Activated CD4-positive, alpha-beta T cell treated with anti-CD3 and anti-CD28 coated beads for 36 hours (primary cell): ENCODE results near the gene ZNF124. TPM values are rescaled to one million over a fixed set of nuclear protein-coding genes. Genes with fewer than 3 reads are reported as not detected.
A peak's percentile ranks its signal among the peaks of the same experiment; 100 is the strongest.

Experiments used
- ATAC-seq: fragments of 200-7000 bp; cut with Tn5 transposase; one replicate; pipeline ENCODE4 v1.10.0; 2021; ENCODE audit warnings: mild to moderate bottlenecking, moderate library complexity
- CTCF ChIA-PET: fragments of 350-600 bp; sonication (Branson Sonifier 250); formaldehyde crosslinking; loops from one replicate; lab custom pipeline; 2021; ENCODE audit warnings: antibody characterized with exemption; lab: Charles Lee
- POLR2A ChIA-PET: fragments of 350-600 bp; sonication (Branson Sonifier 250); formaldehyde crosslinking; loops from one replicate; lab custom pipeline; 2021; ENCODE audit warnings: antibody characterized with exemption, inconsistent platforms; lab: Charles Lee
- DNase-seq: peaks from one replicate; pipeline ENCODE4 v3.0.0-alpha.2; 2020
- H3K27ac Mint-ChIP-seq: one replicate; pipeline ENCODE4 v1.8.0; 2021; ENCODE audit warnings: mixed read lengths
- H3K27me3 Mint-ChIP-seq: one replicate; pipeline ENCODE4 v1.8.0; 2021; ENCODE audit warnings: mixed read lengths
- H3K36me3 Mint-ChIP-seq: one replicate; pipeline ENCODE4 v1.8.0; 2021; ENCODE audit warnings: low read depth, mixed read lengths
- H3K4me1 Mint-ChIP-seq: one replicate; pipeline ENCODE4 v1.8.0; 2021; ENCODE audit warnings: mixed read lengths
- H3K4me3 Mint-ChIP-seq: one replicate; pipeline ENCODE4 v1.8.0; 2021; ENCODE audit warnings: mild to moderate bottlenecking, moderate library complexity, mixed read lengths
- H3K9me3 Mint-ChIP-seq: one replicate; pipeline ENCODE4 v1.8.0; 2021; ENCODE audit warnings: low read depth, mixed read lengths
- intact Hi-C, 2 experiments: fragments of 100-400 bp; cut with DNase I in 1 of 2; cut with micrococcal nuclease in 1 of 2; formaldehyde crosslinking; loops; one replicate each; pipeline versions ENCODE4 v1.14.2 to v1.15.1; 2022 to 2024; cut with DNase I, micrococcal nuclease
- microRNA-seq: library from miRNA; unstranded; fragments of <30 nt; microRNA quantifications from one replicate; pipeline ENCODE4 v1.2.0, GENCODE V29; 2021; ENCODE audit warnings: borderline replicate concordance
- total RNA-seq, 2 experiments: library from RNA; stranded (reverse); gene quantifications; one replicate each; pipeline ENCODE4 v1.2.3, GENCODE V29; 2021

ZNF124 gene
- total RNA-seq, 2 experiments from 2014 or later = 13.1 to 17.1 TPM

GRCh38 chr1:247113094-247113497 is 58.7 kb downstream of the ZNF124 start:
- peaks cover 9% of the 10 kb centered on the region for H3K4me1 Mint-ChIP-seq
- no peaks in the 10 kb centered on the region for H3K36me3 Mint-ChIP-seq
- no peaks in the 10 kb centered on the region for H3K9me3 Mint-ChIP-seq
- DNase-seq (no peak), ATAC-seq (no peak)
- intact Hi-C loops = no loop called here
- no peak overlapping the region for H3K4me3 Mint-ChIP-seq
- POLR2A ChIA-PET = no interaction called here
- H3K27ac Mint-ChIP-seq = no peak overlapping the region
- peaks cover 26% of the 10 kb centered on the region for H3K27me3 Mint-ChIP-seq
- CTCF ChIA-PET = no interaction called here

GRCh38 chr1:247112479-247112781 is 59.4 kb downstream of the ZNF124 start:
- no peak for DNase-seq
- no peaks in the 10 kb centered on the region for H3K9me3 Mint-ChIP-seq
- ChIA-PET CTCF (no interaction called here), POLR2A (no interaction called here)
- H3K4me3 Mint-ChIP-seq = no peak overlapping the region
- no peaks in the 10 kb centered on the region for H3K36me3 Mint-ChIP-seq
- H3K4me1 Mint-ChIP-seq = peaks cover 9% of the 10 kb centered on the region
- intact Hi-C loops = no loop called here
- ATAC-seq = no peak
- H3K27ac Mint-ChIP-seq = no peak overlapping the region
- peaks cover 28% of the 10 kb centered on the region for H3K27me3 Mint-ChIP-seq

- H3K27ac Mint-ChIP-seq = no peak overlapping the region
- no peak overlapping the region for H3K4me3 Mint-ChIP-seq
- DNase-seq (no peak), ATAC-seq (peak; percentile 17)
- no peaks in the 10 kb centered on the region for H3K9me3 Mint-ChIP-seq
- peaks cover 31% of the 10 kb centered on the region for H3K27me3 Mint-ChIP-seq
- ChIA-PET POLR2A (no interaction called here), CTCF (interaction anchor here (0.7 kb wide), 1 partner anchor 357 kb away, joined by 3 read pairs; no protein-coding TSS in a partner anchor)
- H3K36me3 Mint-ChIP-seq = no peaks in the 10 kb centered on the region
- H3K4me1 Mint-ChIP-seq = peaks cover 9% of the 10 kb centered on the region
- intact Hi-C loops = no loop called here
Observed at GRCh38 chr1:247111700-247112478, 59.9 kb downstream of the ZNF124 start.

- Mint-ChIP-seq H3K4me1 (peaks cover 9% of the 10 kb centered on the region), H3K27me3 (peaks cover 31% of the 10 kb centered on the region), H3K9me3 (no peaks in the 10 kb centered on the region), H3K36me3 (no peaks in the 10 kb centered on the region), H3K4me3 (peak overlapping the region; percentile 61), H3K27ac (no peak overlapping the region)
- ChIA-PET POLR2A (interaction anchor here (0.6 kb wide), 1 partner anchor 35 kb away, joined by 5 read pairs; no protein-coding TSS in a partner anchor), CTCF (interaction anchor here (0.7 kb wide), 1 partner anchor 357 kb away, joined by 3 read pairs; no protein-coding TSS in a partner anchor)
- ATAC-seq (peak; percentile 30), DNase-seq (peak; percentile 24)
- intact Hi-C loops = no loop called here
Observed at GRCh38 chr1:247111259-247111699, 60.5 kb downstream of the ZNF124 start.

GRCh38 chr1:247110627-247111258 is 61.1 kb downstream of the ZNF124 start:
- Mint-ChIP-seq H3K4me3 (peak overlapping the region; percentile 61), H3K9me3 (no peaks in the 10 kb centered on the region), H3K4me1 (peaks cover 9% of the 10 kb centered on the region), H3K36me3 (no peaks in the 10 kb centered on the region), H3K27me3 (peaks cover 31% of the 10 kb centered on the region), H3K27ac (no peak overlapping the region)
- ATAC-seq (peak; percentile 71), DNase-seq (peak; percentile 73)
- CTCF ChIA-PET = no interaction called here
- POLR2A ChIA-PET = interaction anchor here (0.6 kb wide), 1 partner anchor 34 kb away, joined by 5 read pairs; no protein-coding TSS in a partner anchor
- intact Hi-C loops = no loop called here

- no peak for ATAC-seq
- ChIA-PET CTCF (interaction anchor here (0.9 kb wide), 1 partner anchor 85 kb away, joined by 3 read pairs; no protein-coding TSS in a partner anchor), POLR2A (no interaction called here)
- Mint-ChIP-seq H3K4me3 (no peak overlapping the region), H3K27me3 (peaks cover 27% of the 10 kb centered on the region), H3K27ac (no peak overlapping the region), H3K9me3 (peaks cover 7% of the 10 kb centered on the region), H3K4me1 (peaks cover 22% of the 10 kb centered on the region), H3K36me3 (peaks cover 9% of the 10 kb centered on the region)
- DNase-seq = no peak
- intact Hi-C loops = loop anchor here in 1 of 2 experiments (10.0 kb wide), 1 partner anchor 543 kb away; the partner anchor contains the start of genes CNST and TFB2M
Observed at GRCh38 chr1:247107694-247108093, 64.1 kb downstream of the ZNF124 start.

GRCh38 chr1:247105966-247106365 is 65.9 kb downstream of the ZNF124 start:
- ATAC-seq (no peak), DNase-seq (no peak)
- Mint-ChIP-seq H3K4me3 (no peak overlapping the region), H3K36me3 (peaks cover 25% of the 10 kb centered on the region), H3K27ac (no peak overlapping the region), H3K9me3 (peaks cover 19% of the 10 kb centered on the region), H3K4me1 (peaks cover 27% of the 10 kb centered on the region), H3K27me3 (peaks cover 24% of the 10 kb centered on the region)
- ChIA-PET CTCF (no interaction called here), POLR2A (no interaction called here)
- intact Hi-C loops = loop anchor here (2.0 to 10.0 kb wide), 3 partner anchors 225 to 541 kb away; partner anchors contain the start of genes CNST (in 2 of the 2), TFB2M (in 2 of the 2) and ZNF496 (in 1 of the 2)

Small RNA genes within 50 kb of the gene (microRNA-seq; reads per million reads assigned to microRNA genes)
- gene MIR3916 = not detected

Other genes with a start within 250 kb of the ZNF124 start
- gene AHCTF1, start 240.1 kb downstream of the ZNF124 start, total RNA-seq = 10 to 100 TPM; 38.8 to 54.4 TPM
- gene ZNF695, start 164.0 kb downstream of the ZNF124 start, total RNA-seq = 1 to 10 TPM in 1 of 2 experiments, under 1 TPM in 1; 0.81 to 1.2 TPM
- 1 to 10 TPM; 4.3 to 4.9 TPM for gene ZNF670, start 93.2 kb downstream of the ZNF124 start, total RNA-seq
- gene ZNF669, start 67.7 kb downstream of the ZNF124 start, total RNA-seq = 1 to 10 TPM; 6.9 to 8.8 TPM
- gene VN1R5, start 84.1 kb upstream of the ZNF124 start, total RNA-seq = not detected
- gene ZNF496, start 159.8 kb upstream of the ZNF124 start, total RNA-seq = 1 to 10 TPM; 9.3 to 9.5 TPM
- gene NLRP3, start 244.2 kb upstream of the ZNF124 start, total RNA-seq = 1 to 10 TPM; 1.0 to 1.5 TPM